NCI-H2107 (cell line): ENCODE data around the gene ACOT8.
"Not testable (repeated sequence)": the region's sequence is repeated elsewhere in the genome, so short reads cannot be mapped to it uniquely, and the experiment has no call there.

Source experiments
- DNase-seq: peaks from one replicate; lab custom pipeline; 2025; lab: John Stamatoyannopoulos, UW

ACOT8 gene

DNA sequence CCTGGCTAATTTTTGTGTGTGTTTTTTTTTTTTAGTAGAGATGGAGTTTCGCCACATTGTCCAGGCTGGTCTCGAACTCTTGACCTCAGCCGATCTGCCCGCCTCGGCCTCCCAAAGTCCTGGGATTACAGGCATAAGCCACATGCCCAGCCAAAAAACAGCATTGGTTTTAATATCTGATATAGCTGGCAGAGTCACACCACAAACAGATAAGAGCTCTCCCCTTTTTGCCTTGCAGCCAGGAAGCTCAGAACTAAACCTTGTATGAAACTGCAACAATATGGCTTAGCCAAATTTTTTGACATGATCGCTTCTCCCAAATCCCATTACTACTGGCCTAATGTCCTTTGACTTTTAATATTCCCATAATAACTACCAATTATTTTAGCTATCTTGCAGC is 4.9 kb downstream of the ACOT8 start:
- DNase-seq: no peak

DNA sequence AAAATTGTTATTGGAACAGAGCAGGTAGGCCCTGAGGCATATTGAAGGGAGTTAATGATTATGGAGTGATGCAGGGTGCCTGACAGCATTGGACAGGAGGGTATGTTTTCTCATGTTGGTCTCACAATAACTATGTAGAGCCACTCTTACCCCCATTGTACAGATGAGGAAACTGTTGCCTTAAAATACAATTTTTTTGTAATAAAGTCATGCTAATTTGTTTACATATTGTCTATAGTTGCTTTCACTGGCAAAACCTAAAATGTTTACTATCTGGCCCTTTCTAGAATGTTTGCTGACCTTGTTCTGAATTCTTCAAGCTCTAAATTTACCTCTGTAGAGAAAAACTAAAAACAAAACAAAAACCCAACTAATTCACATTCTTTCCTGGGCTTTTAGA is 5.7 kb downstream of the ACOT8 start:
- DNase-seq: no peak

GRCh38 chr20:45850926-45851325 is 6.3 kb downstream of the ACOT8 start:
- no peak for DNase-seq

DNA sequence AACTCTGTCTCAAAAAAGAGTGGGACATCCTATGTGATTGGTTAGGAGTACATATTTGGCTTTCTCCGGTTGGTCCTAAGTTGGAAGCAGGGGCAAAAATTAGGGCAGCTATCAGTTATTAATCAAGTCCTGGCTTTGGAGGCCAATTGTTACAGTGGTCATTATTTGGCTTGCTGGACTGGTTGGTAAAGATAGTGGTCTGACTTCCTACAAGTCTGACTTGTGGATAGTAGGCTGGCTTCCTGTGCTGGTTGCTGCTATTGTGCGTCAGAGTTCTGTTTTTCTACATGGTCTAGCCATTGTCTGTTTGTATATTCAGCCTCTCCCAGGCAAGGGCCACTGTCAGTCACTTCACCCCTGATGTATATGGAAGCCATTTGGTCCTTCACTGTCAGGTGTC is 7.0 kb downstream of the ACOT8 start:
- DNase-seq: no peak

GRCh38 chr20:45848969-45849582 is 8.1 kb downstream of the ACOT8 start:
- no peak for DNase-seq

DNA sequence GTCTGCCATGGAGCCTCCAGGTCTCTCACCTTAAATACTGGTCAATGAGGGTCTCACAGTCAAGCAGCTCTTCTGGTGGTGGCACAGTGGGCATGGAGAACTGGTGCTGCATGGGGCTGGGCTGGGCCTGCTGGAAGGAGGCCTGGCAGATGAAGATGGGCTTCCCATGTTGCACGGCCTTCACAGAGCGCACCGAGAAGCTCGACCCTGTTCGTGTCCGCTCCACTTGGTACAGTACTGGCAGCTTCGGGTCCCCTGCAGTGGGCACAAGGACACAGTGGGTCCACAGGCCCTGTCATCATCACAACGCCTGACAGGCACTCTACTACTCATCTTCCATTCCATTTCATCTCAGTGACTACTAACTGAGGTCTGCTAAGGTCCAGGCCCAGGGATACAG is 8.8 kb downstream of the ACOT8 start:
- DNase-seq: no peak

DNA sequence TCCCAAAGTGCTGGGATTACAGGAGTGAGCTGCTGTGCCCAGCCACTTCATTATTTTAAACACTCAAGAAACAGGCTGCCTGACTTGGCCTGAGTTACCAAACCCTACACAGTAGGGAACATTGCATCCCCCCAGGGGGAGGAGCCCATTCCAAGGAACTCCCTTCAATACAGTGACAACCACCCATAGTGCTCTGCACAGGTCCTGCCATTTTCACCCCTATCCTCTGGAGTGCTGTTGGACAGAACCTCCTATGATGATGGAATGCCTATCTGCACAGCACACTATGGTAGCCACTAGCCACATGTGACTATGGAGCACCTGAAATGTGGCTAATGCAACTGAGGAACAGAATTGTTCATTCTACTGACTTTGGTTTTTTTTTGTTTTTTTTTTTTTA is 11.7 kb downstream of the ACOT8 start:
- no peak for DNase-seq

GRCh38 chr20:45843506-45843905 is 13.7 kb downstream of the ACOT8 start:
- no peak for DNase-seq

GRCh38 chr20:45842169-45842812 is 14.9 kb downstream of the ACOT8 start:
- no peak for DNase-seq

GRCh38 chr20:45841407-45842129 is 15.6 kb downstream of the ACOT8 start:
- no peak for DNase-seq

GRCh38 chr20:45840700-45841198 is 16.4 kb downstream of the ACOT8 start:
- no peak for DNase-seq

GRCh38 chr20:45836841-45837240 is 20.4 kb downstream of the ACOT8 start:
- no peak for DNase-seq

GRCh38 chr20:45835825-45836224 is 21.4 kb downstream of the ACOT8 start:
- no peak for DNase-seq

GRCh38 chr20:45835329-45835765 is 21.8 kb downstream of the ACOT8 start:
- no peak for DNase-seq

DNA sequence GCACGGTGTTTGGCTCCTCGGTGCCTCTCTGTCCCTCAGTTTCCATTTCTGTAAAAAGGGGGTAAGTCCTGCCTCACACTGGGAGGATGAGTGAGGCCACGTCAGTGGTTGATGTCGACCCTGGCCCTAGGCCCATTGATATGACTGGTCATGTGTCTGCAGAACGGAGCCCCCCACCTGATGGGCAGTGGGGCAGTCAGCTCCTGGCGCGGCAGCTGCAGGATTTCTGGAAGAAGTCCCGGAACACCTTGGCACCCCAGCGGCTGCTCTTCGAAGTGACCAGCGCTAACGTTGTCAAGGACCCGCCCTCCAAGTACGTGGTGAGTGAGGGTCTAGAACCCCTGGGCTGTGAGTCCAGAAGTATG is 22.4 kb downstream of the ACOT8 start:
- DNase-seq: no peak

DNA sequence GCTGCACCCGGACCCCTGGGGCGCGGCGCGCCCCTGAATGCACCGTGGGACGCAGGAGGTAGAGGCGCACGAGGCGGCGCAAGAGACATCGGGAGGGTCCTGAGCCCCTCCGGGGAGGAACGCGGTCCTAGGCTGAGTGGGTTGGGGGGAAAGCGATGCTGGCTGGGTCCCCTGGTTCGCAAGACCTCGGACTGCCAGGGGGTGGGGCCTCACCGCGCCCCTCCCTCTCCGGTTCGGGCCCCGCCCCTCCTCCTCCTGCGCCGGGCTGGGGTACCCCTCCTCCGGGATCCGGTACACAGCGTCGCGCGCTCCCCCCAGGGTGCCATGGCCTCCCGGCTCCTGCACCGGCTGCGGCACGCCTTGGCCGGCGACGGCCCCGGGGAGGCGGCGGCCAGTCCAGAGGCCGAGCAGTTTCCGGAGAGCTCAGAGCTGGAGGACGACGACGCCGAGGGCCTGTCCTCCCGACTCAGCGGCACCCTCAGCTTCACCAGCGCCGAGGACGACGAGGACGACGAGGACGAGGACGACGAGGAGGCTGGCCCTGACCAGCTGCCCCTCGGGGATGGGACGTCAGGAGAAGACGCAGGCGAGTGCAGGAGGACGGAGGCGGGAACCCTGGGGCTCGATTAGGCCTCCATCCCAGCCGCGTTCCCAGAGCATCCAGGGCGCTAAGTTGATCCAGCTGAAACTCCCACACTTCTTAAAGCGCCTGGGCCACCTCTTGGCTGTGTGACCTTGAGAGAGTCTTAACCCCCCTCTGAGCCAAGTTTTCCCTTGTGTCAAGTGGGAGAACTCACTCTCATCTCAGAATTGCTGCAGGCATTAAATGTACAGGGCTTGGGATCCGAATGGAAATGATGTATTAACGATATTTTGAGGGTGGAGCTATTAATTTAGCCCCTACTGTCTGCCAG is 23.1 kb downstream of the ACOT8 start:
- DNase-seq: no peak

- no peak for DNase-seq
Measured at GRCh38 chr20:45833030-45833882, 23.9 kb downstream of the ACOT8 start, which contains the start of gene SNX21. Gene SNX21 (plus strand): TSS chr20:45833799. CDS start chr20:45833920, 121 bp downstream.

DNA sequence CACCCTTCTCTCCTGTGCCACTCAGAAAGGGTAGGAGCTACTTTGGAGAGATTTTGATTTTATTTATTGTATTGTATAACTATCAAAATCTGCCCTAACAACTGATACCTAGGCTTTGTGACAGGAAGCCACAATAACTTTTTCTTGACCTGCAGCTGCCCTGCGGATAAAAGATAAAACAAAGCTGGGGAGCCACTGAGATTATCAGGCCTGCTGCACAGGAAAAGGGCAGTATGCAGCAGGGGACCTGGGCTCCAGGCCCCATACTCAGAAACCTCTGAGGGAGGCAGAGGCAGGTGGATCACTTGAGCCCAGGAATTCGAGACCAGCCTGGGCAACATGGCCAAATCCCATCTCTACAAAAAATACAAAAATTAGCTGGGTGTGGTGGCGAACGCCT is 24.6 kb downstream of the ACOT8 start:
- no peak for DNase-seq

DNA sequence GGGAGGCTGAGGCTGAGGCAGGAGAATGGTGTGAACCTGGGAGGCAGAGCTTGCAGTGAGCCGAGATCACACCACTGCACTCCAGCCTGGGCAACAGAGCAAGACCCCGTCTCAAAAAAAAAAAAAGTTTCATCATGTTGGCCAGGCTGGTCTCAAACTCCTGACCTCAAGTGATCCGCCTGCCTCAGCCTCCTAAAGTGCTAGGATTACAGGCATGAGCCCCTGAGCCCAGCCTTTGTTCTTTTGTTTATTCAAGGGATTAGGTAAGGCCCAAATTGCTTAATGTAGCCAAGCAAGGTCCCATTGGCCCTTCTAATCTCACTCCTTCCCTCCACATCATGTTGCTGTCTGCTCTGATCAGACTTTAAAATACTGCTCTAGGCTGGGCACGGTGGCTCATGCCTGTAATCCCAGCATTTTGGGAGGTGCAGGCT is 27.5 kb downstream of the ACOT8 start:
- DNase-seq: not testable (repeated sequence)

GRCh38 chr20:45828589-45828988 is 28.6 kb downstream of the ACOT8 start:
- no peak for DNase-seq

GRCh38 chr20:45827712-45828111 is 29.5 kb downstream of the ACOT8 start:
- no peak for DNase-seq
